ENCODE results near the gene NUCKS1.

NUCKS1 gene

DNA sequence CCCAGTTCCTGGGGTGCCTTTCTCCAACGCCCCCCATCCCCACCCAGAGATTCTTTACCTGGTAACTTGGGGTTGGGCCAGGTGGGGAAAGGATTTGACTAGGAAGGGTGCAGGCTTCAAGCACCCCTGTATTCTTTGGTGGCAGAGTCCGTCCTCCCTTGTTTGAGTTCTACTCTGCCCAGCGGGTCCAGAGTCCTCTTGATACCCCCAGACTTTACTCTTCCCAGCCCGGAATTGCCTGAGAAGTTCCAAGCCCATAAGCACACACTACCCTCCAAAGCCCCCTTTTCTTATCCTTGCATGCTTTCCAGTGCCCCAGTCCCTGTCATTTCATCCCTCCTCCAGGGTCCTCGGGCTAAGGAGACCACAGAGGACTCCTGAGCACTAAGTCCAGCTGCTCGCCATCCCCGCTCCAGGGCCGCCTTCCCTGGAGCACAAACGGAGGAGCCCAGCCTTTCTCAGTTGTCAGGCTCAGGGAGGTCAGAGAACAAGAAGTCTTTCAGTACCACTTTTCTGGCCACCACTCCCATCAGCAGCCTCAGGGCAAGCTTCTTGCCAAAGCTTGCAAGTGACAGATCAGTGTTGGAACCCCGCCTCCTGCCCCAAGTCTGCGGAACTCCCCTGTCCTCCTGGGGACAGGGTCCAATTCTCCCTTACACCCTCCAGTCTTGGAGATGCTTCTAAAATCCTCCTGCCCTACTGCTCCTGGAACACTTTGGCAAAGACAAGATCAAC lies 81.9 kb downstream of the NUCKS1 start:
- no peak for DNase-seq

GRCh38 chr1:205666372-205667166 lies 83.4 kb downstream of the NUCKS1 start:
- DNase-seq, result no peak

DNA sequence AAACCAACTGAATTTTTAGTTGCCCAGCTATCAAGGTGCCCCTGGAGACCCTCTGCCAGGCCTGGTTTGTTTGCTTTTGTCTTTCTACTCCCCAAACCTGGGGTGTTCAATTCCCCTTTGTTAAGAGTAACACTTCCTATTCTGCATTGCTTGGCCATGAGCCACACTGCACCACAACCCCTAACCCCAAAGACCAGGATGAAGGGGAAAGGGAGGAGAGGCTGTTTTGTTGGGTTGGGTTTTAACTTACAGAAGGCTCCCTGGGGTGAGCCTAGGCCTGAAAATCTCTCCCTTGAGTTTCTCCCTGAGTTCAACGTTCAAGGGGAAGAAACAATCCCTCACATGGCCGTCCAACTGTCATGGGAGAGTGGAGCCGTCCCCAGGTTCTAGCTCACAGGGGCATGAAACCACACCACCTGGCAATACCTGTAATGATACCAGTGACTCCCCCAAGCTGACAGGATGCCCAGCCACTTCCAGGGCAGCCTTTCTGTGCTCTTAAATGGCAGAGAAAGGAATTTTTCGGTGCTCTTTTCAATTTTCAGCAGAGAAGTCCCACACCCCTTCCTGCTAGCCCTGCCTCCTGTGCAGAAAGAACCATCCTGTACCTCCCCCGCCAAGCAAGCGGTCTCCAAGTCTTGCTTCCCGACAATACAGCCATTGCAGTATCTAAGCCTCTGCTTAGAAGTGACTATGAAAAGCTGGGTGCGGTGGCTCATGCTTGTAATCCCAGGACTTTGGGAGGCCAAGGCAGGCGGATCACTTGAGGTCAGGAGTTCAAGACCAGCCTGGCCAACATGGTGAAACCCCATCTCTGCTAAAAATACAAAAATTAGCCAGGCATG lies 84.6 kb downstream of the NUCKS1 start:
- no peak for DNase-seq

DNA sequence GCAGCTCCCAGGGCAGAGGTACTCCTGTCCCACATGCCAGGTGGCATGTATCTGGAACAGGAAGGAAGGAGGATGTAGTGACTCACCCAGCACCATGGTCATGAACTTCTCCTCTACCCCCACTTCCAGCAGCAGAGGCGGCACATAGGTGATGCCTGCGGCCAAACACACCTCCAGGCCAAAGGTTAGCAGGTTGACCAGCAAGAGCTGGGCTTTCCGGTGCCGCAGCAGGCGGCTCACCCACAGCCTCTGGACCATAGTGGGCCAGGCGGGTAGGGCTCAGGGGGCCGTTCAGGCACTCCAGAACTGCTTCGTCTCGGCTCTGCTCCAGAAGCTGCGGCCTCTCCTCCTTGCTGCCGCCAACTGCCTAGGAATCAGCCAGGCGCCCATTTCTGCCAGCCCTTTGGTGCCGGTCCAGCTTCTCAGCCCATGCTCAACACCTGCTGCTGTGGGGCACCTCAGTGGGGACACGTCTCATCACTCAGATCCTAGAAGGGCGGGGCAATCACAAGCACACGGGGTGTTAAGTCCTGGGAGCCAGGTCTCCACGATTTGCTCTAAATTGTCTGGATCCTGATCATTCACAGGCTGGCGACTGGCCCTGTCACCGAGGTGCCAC lies 85.5 kb downstream of the NUCKS1 start:
- no peak for DNase-seq

DNA sequence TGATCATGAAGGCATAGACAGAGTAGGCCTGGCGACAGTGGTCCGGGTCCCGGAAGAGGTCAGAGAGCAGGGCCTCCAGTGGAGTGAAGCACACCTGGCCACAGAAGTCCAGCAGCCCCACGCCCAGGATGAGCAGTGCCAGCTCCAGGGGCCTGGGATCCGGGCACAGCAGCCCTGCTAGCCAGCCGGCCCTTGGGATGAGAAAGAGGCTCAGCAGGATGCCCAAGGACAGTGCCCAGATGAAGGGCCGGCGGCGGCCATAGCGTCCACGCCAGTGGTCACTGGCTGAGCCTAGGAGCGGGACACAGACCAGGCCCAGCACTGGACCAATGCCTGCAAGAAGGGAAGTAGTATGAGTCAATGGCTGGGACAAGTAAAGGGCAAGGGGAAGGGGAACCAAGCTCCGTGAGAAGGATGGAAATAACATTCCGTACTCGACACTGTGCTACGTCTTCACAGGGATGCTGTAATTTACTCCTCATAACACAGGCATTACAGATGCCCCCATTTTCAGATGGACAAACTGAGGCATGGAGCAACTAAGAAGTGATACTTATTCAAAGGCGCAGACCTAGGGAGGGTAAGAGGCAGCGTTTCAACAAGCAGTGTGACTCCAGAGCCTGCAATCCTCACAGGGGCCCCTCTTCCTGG lies 86.6 kb downstream of the NUCKS1 start:
- DNase-seq, result no peak
